GM12878 (cell line): ENCODE results near the gene ZC3H7B.

Experiments used
- EP300 ChIP-seq, 2 experiments: fragments of 150-350 bp in 1 of 2; IDR thresholded peaks; 2 replicates each; pipeline ENCODE4 v1.6.1; 2011 to 2012; ENCODE audit warnings: low read depth in 2 of 2, low read length in 2 of 2, borderline replicate concordance in 1 of 2, improper control_type of control experiment in 1 of 2, inconsistent platforms in 1 of 2; ENCODE audit not compliant: control insufficient read depth in 1 of 2
- HDGF ChIP-seq: fragments of 450-650 bp; IDR thresholded peaks from 2 replicates; pipeline ENCODE4 v1.6.1; 2016; ENCODE audit warnings: antibody characterized with exemption
- KLF5 ChIP-seq: fragments of 450-650 bp; IDR thresholded peaks from 2 replicates; pipeline ENCODE4 v1.6.1; 2014; ENCODE audit warnings: mild to moderate bottlenecking; ENCODE audit not compliant: partially characterized antibody
- POLR2A ChIP-seq: IDR thresholded peaks from 2 replicates; pipeline ENCODE4 v1.6.1; 2011; ENCODE audit warnings: low read depth, mild to moderate bottlenecking, low read length
- SRF ChIP-seq, 2 experiments: IDR thresholded peaks; 2 replicates each; pipeline ENCODE4 v1.6.1; 2011; ENCODE audit warnings: low read depth in 2 of 2, low read length in 2 of 2, mild to moderate bottlenecking in 1 of 2, moderate library complexity in 1 of 2
- TF ChIP-seq, protein P1 (sequence below): fragments of 150-350 bp; IDR thresholded peaks from 2 replicates; pipeline ENCODE4 v1.6.1; 2014; ENCODE audit warnings: mild to moderate bottlenecking, low read depth, low read length
- TF ChIP-seq, protein P2 (sequence below), 3 experiments: IDR thresholded peaks in 2 of 3; conservative IDR thresholded peaks in 1 of 3; 2 replicates each; pipeline ENCODE4 v1.5.1; 2011; ENCODE audit warnings: low read depth in 3 of 3, low read length in 3 of 3, mild to moderate bottlenecking in 3 of 3, control low read depth in 2 of 3, moderate library complexity in 2 of 3, inconsistent platforms in 1 of 3, mixed read lengths in 1 of 3; ENCODE audit not compliant: control insufficient read depth in 2 of 3, insufficient read depth in 1 of 3; ENCODE audit errors: extremely low read depth in 1 of 3
- TF ChIP-seq, protein P3 (sequence below): fragments of 450-650 bp; IDR thresholded peaks from 2 replicates; pipeline ENCODE4 v1.6.1; 2016; ENCODE audit warnings: mild to moderate bottlenecking, moderate library complexity, borderline replicate concordance

DNA sequence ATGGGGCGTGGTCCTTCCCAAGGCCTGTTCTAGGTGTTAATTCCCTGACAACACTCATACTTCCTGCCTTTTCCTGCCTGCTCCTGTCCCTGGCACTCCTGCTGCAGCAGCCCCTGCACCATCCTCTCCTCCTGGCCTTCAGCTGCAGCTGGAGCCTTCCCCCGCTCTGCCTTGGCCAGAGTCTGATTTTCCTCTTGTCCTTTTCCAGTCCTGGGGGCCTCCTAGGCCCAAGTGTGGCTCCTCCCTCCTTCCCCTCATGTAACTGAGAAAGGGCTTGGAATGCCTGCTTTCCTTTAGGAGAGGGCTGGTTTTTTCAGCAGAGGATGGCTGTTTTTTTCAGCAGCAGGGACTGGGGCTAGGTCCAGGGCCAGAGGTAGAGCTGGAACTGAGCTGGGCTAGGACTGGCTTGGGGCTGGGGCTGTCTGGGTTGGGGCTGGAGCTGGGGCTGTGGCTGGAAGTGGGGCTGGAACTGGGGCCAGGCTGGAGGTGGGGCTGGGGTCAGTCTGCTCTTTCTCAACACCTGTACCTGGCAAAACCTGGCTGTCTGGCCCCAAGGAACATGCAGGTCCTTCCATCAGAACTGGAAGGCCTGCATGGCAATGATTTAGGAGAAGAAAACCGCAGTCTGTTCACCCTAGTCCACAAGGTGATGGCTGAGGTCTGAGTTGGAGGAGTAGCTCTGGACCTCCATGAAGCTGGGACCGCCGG lies 23.6 kb downstream of the ZC3H7B start:
- no peak for TF ChIP-seq EP300 (IDR thresholded peaks at IDR 0.05; ENCODE audit: borderline replicate concordance in 1 of 2, control insufficient read depth in 1 of 2, low read depth in 2 of 2, low read length in 2 of 2)
- TF ChIP-seq HDGF = no peak
- no peak for TF ChIP-seq KLF5
- TF ChIP-seq, protein P1, sequence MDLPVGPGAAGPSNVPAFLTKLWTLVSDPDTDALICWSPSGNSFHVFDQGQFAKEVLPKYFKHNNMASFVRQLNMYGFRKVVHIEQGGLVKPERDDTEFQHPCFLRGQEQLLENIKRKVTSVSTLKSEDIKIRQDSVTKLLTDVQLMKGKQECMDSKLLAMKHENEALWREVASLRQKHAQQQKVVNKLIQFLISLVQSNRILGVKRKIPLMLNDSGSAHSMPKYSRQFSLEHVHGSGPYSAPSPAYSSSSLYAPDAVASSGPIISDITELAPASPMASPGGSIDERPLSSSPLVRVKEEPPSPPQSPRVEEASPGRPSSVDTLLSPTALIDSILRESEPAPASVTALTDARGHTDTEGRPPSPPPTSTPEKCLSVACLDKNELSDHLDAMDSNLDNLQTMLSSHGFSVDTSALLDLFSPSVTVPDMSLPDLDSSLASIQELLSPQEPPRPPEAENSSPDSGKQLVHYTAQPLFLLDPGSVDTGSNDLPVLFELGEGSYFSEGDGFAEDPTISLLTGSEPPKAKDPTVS = no peak
- TF ChIP-seq, protein P2, sequence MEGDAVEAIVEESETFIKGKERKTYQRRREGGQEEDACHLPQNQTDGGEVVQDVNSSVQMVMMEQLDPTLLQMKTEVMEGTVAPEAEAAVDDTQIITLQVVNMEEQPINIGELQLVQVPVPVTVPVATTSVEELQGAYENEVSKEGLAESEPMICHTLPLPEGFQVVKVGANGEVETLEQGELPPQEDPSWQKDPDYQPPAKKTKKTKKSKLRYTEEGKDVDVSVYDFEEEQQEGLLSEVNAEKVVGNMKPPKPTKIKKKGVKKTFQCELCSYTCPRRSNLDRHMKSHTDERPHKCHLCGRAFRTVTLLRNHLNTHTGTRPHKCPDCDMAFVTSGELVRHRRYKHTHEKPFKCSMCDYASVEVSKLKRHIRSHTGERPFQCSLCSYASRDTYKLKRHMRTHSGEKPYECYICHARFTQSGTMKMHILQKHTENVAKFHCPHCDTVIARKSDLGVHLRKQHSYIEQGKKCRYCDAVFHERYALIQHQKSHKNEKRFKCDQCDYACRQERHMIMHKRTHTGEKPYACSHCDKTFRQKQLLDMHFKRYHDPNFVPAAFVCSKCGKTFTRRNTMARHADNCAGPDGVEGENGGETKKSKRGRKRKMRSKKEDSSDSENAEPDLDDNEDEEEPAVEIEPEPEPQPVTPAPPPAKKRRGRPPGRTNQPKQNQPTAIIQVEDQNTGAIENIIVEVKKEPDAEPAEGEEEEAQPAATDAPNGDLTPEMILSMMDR (IDR thresholded peaks at IDR 0.05 in 2 of 3, conservative IDR thresholded peaks at IDR 0.05 in 1 of 3; ENCODE audit: control insufficient read depth in 2 of 3, extremely low read depth in 1 of 3, insufficient read depth in 1 of 3, low read depth in 3 of 3, low read length in 3 of 3) = no peak
- no peak for TF ChIP-seq POLR2A
- TF ChIP-seq, protein P3, sequence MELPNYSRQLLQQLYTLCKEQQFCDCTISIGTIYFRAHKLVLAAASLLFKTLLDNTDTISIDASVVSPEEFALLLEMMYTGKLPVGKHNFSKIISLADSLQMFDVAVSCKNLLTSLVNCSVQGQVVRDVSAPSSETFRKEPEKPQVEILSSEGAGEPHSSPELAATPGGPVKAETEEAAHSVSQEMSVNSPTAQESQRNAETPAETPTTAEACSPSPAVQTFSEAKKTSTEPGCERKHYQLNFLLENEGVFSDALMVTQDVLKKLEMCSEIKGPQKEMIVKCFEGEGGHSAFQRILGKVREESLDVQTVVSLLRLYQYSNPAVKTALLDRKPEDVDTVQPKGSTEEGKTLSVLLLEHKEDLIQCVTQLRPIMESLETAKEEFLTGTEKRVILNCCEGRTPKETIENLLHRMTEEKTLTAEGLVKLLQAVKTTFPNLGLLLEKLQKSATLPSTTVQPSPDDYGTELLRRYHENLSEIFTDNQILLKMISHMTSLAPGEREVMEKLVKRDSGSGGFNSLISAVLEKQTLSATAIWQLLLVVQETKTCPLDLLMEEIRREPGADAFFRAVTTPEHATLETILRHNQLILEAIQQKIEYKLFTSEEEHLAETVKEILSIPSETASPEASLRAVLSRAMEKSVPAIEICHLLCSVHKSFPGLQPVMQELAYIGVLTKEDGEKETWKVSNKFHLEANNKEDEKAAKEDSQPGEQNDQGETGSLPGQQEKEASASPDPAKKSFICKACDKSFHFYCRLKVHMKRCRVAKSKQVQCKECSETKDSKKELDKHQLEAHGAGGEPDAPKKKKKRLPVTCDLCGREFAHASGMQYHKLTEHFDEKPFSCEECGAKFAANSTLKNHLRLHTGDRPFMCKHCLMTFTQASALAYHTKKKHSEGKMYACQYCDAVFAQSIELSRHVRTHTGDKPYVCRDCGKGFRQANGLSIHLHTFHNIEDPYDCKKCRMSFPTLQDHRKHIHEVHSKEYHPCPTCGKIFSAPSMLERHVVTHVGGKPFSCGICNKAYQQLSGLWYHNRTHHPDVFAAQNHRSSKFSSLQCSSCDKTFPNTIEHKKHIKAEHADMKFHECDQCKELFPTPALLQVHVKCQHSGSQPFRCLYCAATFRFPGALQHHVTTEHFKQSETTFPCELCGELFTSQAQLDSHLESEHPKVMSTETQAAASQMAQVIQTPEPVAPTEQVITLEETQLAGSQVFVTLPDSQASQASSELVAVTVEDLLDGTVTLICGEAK = no peak
- no peak for TF ChIP-seq SRF (IDR thresholded peaks at IDR 0.05; ENCODE audit: low read depth in 2 of 2, low read length in 2 of 2)
